Naive thymus-derived CD8-positive, alpha-beta T cell (primary cell): ENCODE data around the gene FRRS1. TPM values are rescaled to one million over a fixed set of nuclear protein-coding genes. Genes with fewer than 3 reads are reported as not detected.
A peak's percentile ranks its signal among the peaks of the same experiment; 100 is the strongest.
"Not testable (repeated sequence)": the region's sequence is repeated elsewhere in the genome, so short reads cannot be mapped to it uniquely, and the experiment has no call there.

Experiments used
- ATAC-seq, 2 donors: fragments of 150-1000 bp; cut with Tn5 transposase in 1 of 2; sonication (Bioruptor Pico), chemical (Tn5 transposase) in 1 of 2; 1 replicate in 1 of 2; 2 replicates in 1 of 2; pipeline ENCODE4 v1.10.0; 2021; ENCODE audit warnings: mild to moderate bottlenecking in 2 of 2, moderate library complexity in 2 of 2
- POLR2A ChIA-PET: fragments of 350-600 bp; sonication (Branson Sonifier 250); formaldehyde crosslinking; loops from one replicate; lab custom pipeline; 2021; ENCODE audit warnings: antibody characterized with exemption; lab: Charles Lee
- DNase-seq, 10 donors: peaks; one replicate each; pipeline versions ENCODE4 v3.0.0 to v3.0.0-alpha.2; 2020 to 2022
- H3K27ac Mint-ChIP-seq, 10 donors: one replicate each; pipeline ENCODE4 v1.8.0; 2020 to 2022; ENCODE audit warnings: mild to moderate bottlenecking in 10 of 10, mixed read lengths in 10 of 10, moderate library complexity in 4 of 10, inconsistent platforms in 1 of 10
- H3K27me3 Mint-ChIP-seq, 5 donors: one replicate each; pipeline ENCODE4 v1.8.0; 2021 to 2022; ENCODE audit warnings: mixed read lengths in 5 of 5
- H3K36me3 Mint-ChIP-seq, 3 donors: one replicate each; pipeline ENCODE4 v1.8.0; 2020 to 2022; ENCODE audit warnings: mixed read lengths in 3 of 3, mild to moderate bottlenecking in 2 of 3, inconsistent platforms in 1 of 3
- H3K4me1 Mint-ChIP-seq, 4 donors: one replicate each; pipeline ENCODE4 v1.8.0; 2021 to 2022; ENCODE audit warnings: mixed read lengths in 4 of 4
- H3K4me3 Mint-ChIP-seq, 10 donors: one replicate each; pipeline ENCODE4 v1.8.0; 2020 to 2022; ENCODE audit warnings: mild to moderate bottlenecking in 10 of 10, mixed read lengths in 10 of 10, moderate library complexity in 6 of 10, inconsistent platforms in 1 of 10
- H3K9me3 Mint-ChIP-seq, 9 donors: one replicate each; pipeline ENCODE4 v1.8.0; 2020 to 2022; ENCODE audit warnings: mixed read lengths in 9 of 9, mild to moderate bottlenecking in 3 of 9, inconsistent platforms in 1 of 9, moderate library complexity in 1 of 9
- polyA plus RNA-seq, 3 donors: library from polyadenylated mRNA; unstranded; fragments of 300-500 nt; fragmentation: Illumina TruSeq; gene quantifications; one replicate each; pipeline ENCODE4 v1.2.3, GENCODE V29; 2021
- total RNA-seq, 8 experiments: library from RNA in 2 of 8; stranded (reverse) in 2 of 8; gene quantifications; one replicate each; pipeline ENCODE4 v1.2.3 and lab custom pipeline; 2021 to 2026

Gene FRRS1, protein sequence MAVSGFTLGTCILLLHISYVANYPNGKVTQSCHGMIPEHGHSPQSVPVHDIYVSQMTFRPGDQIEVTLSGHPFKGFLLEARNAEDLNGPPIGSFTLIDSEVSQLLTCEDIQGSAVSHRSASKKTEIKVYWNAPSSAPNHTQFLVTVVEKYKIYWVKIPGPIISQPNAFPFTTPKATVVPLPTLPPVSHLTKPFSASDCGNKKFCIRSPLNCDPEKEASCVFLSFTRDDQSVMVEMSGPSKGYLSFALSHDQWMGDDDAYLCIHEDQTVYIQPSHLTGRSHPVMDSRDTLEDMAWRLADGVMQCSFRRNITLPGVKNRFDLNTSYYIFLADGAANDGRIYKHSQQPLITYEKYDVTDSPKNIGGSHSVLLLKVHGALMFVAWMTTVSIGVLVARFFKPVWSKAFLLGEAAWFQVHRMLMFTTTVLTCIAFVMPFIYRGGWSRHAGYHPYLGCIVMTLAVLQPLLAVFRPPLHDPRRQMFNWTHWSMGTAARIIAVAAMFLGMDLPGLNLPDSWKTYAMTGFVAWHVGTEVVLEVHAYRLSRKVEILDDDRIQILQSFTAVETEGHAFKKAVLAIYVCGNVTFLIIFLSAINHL
- total RNA-seq (under 1 TPM; 0.44 to 0.55 TPM), polyA plus RNA-seq (under 1 TPM in 1 of 3 donors, not detected in 2; 0.05 TPM), total RNA-seq (lab: John Stamatoyannopoulos, UW) (0.35 to 2.6 (median 1.3) reads per million in 6 experiments)

DNA sequence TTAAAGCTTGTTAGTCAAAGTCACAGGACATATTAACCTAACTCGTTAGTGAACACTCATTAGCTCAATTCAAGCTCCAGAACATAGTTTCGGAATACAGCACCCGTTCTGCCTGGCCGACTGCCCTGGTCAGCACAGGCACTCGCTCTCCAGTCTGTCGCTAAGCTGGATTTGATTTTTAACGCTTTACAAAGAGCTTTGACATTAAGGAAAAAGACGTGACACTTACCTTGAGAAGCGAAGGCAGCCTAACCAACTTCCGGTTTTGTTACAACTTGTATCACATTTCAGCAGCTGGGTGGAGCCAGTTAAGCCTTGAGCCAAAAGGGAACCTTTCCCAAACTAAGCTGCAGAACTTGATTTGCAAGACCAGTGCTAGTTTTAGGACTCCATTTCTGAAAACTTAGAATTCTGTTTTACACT is at the start of gene FRRS1:
TSS of gene FRRS1 (minus strand) at position 258 of the 423 bp plus-strand sequence. CDS start 17,867 bp downstream, outside the sequence.
- Mint-ChIP-seq H3K36me3 (no peaks in the 10 kb centered on the region), H3K27ac (peak within 1 kb of the TSS; percentile 80 to 97 (median 94)), H3K4me3 (peak within 1 kb of the TSS; percentile 90 to 99 (median 96)), H3K4me1 (peaks cover 0 to 13% (median 6%) of the 10 kb centered on the region in 4 donors), H3K9me3 (no peaks in the 10 kb centered on the region), H3K27me3 (peaks cover 0 to 8% (median 4%) of the 10 kb centered on the region in 5 donors)
- peak; percentile 78 to 89 for ATAC-seq
- POLR2A ChIA-PET: interaction anchor here (1.1 to 1.4 kb wide), 3 partner anchors 203 to 1129 kb away, joined by 3 to 6 read pairs (median 3); partner anchors contain the start of genes SLC30A7 and SLC35A3
- DNase-seq: peak in 9 of 10 donors; percentile 1 to 61 (median 22)

DNA sequence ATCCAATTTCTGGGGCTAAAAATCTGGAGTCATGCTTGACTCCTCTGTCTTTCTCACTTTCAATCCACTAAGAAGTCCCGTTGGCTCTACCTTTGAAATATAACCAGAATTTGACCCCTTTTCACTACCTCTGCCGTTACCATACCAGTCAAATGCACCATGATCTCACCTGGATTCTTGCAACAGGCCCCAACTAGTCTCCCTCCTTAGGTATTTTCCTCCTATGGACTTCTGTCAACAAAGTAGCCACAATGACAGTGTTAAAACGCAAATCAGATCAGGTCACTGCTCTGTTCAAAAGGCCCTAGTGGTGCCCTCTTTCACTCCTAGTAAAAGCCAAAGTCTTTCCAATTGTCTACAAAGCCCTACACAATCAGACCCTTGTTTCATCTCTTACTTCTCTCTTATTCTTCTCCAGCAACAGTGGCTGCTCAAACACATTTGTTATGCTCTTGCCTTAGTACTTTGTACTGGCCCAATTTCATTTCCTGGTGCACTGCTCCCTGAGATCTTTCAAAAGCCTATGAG is 48.0 kb upstream of the FRRS1 start:
- Mint-ChIP-seq H3K27ac (no peak overlapping the region), H3K27me3 (peaks cover 3 to 15% (median 5%) of the 10 kb centered on the region in 5 donors), H3K4me1 (no peaks in the 10 kb centered on the region), H3K4me3 (no peak overlapping the region), H3K9me3 (no peaks in the 10 kb centered on the region), H3K36me3 (no peaks in the 10 kb centered on the region)
- DNase-seq: no peak
- no peak for ATAC-seq
- POLR2A ChIA-PET: no interaction called here

DNA sequence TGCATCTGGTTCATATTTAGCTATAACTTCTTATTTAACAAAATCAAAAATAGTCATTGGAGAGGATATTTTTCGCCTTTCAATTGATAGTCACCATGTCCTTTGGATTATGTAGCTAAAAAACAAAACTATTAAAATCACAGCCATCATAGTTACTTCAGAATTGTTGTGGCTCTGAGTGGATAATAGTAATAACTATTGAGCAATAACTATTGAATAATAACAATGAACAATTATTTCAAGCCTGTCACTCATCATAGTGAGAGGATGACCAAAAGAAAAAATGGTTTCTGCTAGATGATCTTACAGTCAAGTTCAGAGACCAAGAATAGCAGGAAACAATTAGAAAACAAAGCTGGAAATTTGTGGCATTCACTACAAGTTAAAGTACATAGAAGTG is 45.3 kb upstream of the FRRS1 start:
- Mint-ChIP-seq H3K36me3 (no peaks in the 10 kb centered on the region), H3K27ac (no peak overlapping the region), H3K27me3 (peaks cover 4 to 18% (median 10%) of the 10 kb centered on the region in 5 donors), H3K4me1 (peaks cover 0 to 6% (median 6%) of the 10 kb centered on the region in 4 donors), H3K9me3 (no peaks in the 10 kb centered on the region), H3K4me3 (no peak overlapping the region)
- DNase-seq: no peak
- POLR2A ChIA-PET: no interaction called here
- no peak for ATAC-seq

DNA sequence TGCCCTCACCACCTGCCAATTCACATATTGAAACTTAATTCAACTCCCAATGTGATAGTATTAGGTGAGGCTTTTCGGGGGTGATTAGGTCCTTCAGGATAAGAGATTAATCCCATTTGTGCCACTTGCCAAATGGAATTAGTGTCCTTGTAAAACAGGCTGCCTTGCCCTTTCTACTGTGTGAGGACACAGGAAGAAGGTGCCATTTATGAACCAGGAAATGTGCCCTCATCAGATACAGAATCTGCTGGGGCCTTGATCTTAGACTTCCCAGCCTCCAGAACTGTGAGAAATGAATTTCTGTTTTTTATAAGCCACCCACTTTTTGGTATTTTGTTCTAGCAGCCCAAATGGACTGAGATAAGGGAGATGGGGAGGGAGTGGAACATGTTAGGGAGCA is 44.6 kb upstream of the FRRS1 start:
- POLR2A ChIA-PET: no interaction called here
- Mint-ChIP-seq H3K4me1 (peaks cover 0 to 6% (median 6%) of the 10 kb centered on the region in 4 donors), H3K36me3 (no peaks in the 10 kb centered on the region), H3K27ac (peak overlapping the region in 1 of 10 donors; percentile 52), H3K27me3 (peaks cover 4 to 15% (median 10%) of the 10 kb centered on the region in 5 donors), H3K9me3 (no peaks in the 10 kb centered on the region), H3K4me3 (no peak overlapping the region)
- ATAC-seq (no peak), DNase-seq (no peak)

DNA sequence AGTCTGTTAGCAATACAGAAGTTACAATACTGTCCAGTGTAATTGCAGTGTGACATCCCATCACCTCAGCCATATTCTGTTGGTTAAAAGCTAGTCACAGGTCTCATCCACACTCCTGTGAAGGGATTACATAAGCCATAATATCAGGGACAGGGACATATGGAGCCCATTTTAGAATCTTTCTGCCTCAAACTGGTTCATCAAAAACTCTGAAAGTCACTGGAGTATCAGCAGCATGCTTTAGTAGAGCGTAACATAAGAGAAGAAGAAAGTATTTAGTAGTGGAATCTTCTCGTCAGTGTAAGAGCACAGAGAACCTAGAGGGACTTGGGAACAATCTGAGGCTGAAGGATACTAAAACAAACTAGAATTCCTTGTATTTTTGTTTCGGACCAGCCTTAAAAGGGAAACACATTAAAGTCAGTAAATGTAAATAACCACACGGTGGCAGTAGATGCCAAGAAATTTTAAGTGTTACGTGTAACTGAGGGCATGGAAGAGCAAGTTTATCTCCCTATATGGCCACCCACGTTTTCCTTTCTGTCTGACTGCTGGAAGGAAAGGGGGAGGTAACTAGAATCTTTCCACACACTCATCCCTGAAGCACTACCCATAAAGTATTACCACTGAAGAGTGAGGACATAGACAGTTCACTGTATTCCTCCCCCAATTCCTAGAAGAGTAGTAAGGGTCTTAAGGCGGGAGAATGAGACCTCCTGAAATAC is 42.1 kb upstream of the FRRS1 start:
- H3K36me3 Mint-ChIP-seq: no peaks in the 10 kb centered on the region
- H3K27me3 Mint-ChIP-seq: peaks cover 4 to 13% (median 7%) of the 10 kb centered on the region in 5 donors
- no peaks in the 10 kb centered on the region for H3K9me3 Mint-ChIP-seq
- peaks cover 0 to 6% (median 6%) of the 10 kb centered on the region in 4 donors for H3K4me1 Mint-ChIP-seq
- no peak overlapping the region for H3K4me3 Mint-ChIP-seq
- DNase-seq (peak in 7 of 10 donors; percentile 10 to 66 (median 59)), ATAC-seq (peak; percentile 70 to 84)
- no peak overlapping the region for H3K27ac Mint-ChIP-seq
- POLR2A ChIA-PET: no interaction called here

DNA sequence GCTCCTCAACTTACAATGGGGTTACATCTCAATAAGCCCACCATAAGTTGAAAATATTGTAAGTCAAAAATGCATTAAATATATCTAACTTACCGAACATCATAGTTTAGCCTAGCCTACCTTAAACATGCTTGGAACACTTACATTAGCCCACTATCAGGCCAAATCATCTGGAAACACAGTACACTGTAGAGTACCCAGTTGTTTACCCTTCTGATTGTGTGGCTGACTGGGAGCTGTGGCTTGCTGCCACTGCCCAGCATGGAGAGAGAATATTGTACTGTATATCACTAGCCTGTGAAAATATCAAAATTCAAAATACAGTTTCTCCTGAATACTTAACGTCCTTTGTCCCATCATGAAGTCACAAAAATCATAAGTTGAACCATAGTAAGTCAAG is 40.4 kb upstream of the FRRS1 start:
- DNase-seq (no peak), ATAC-seq (no peak)
- no peaks in the 10 kb centered on the region for H3K36me3 Mint-ChIP-seq
- no peaks in the 10 kb centered on the region for H3K9me3 Mint-ChIP-seq
- POLR2A ChIA-PET: interaction anchor here (0.6 to 0.7 kb wide), 2 partner anchors 17 to 441 kb away, joined by 3 read pairs; no protein-coding TSS in a partner anchor
- no peak overlapping the region for H3K4me3 Mint-ChIP-seq
- peaks cover 0 to 10% (median 3%) of the 10 kb centered on the region in 5 donors for H3K27me3 Mint-ChIP-seq
- H3K27ac Mint-ChIP-seq: peak overlapping the region in 1 of 10 donors; percentile 51
- peaks cover 0 to 6% (median 6%) of the 10 kb centered on the region in 4 donors for H3K4me1 Mint-ChIP-seq

DNA sequence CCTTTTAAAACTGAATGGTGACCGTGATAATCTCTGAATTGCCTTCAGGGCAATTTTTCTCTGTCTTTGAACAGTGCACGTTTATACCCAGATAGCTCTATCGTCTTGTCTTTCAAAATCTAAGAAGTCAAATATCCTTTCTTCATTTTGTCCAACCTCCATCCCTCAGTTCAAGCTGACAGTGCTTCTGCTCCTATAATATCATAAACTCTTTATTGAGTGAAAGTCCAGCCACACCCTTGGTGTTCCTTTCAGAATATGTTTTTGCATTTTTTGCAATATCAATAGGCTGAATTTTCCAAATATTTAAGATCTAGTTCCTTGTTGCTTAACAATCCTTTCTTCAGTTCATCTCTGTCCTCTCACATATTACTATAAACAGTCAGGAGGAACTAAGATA is 35.1 kb upstream of the FRRS1 start:
- ATAC-seq (no peak), DNase-seq (no peak)
- Mint-ChIP-seq H3K4me3 (no peak overlapping the region), H3K4me1 (no peaks in the 10 kb centered on the region), H3K9me3 (no peaks in the 10 kb centered on the region), H3K36me3 (no peaks in the 10 kb centered on the region), H3K27ac (no peak overlapping the region), H3K27me3 (peaks cover 0 to 18% (median 6%) of the 10 kb centered on the region in 5 donors)
- POLR2A ChIA-PET: no interaction called here

DNA sequence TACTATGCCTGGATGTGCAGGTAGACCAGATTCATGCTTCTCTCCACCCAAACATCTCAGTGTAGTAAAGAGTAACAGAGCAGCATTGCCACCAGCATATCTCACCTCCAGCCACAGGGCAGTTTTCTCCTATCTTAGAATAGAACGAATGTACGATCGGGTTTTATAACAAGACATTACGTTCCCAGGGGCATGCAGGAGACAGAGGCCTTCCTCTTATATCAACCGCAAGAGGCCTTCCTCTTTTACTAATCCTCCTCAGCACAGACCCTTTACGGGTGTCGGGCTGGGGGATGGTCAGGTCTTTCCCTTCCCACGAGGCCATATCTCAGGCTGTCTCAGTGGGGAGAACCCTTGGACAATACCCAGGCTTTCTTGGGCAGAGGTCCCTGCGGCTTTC is 27.4 kb upstream of the FRRS1 start:
- DNase-seq, H3K36me3 Mint-ChIP-seq, H3K9me3 Mint-ChIP-seq, H3K4me1 Mint-ChIP-seq, ATAC-seq, H3K27ac Mint-ChIP-seq, H3K4me3 Mint-ChIP-seq, POLR2A ChIA-PET: not testable (repeated sequence)
- H3K27me3 Mint-ChIP-seq: peaks cover 8 to 43% (median 18%) of the 10 kb centered on the region in 5 donors

DNA sequence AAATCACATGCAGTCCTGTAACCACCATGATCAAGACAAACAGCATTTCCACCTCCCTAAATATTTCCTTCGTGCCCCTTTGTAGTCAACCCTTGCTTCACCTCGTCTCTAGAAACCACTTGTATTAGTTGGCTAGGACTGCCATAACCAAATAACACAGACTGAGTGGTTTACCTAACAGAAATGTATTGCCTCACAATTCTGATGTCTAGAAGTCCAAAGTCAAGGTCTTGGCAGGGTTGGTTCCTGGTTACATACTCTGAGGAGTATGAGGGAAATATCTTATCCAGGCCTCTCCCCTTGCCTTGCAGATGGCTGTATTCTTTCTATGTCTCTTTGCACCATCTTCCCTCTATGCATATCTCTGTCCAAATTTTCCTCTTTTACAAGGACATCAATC is 23.3 kb upstream of the FRRS1 start:
- Mint-ChIP-seq H3K9me3 (no peaks in the 10 kb centered on the region), H3K4me3 (no peak overlapping the region), H3K27me3 (peaks cover 11 to 60% (median 22%) of the 10 kb centered on the region in 5 donors), H3K36me3 (peaks cover 0 to 2% (median 0%) of the 10 kb centered on the region in 3 donors), H3K4me1 (peaks cover 0 to 26% (median 8%) of the 10 kb centered on the region in 4 donors), H3K27ac (no peak overlapping the region)
- ATAC-seq: no peak
- POLR2A ChIA-PET: interaction anchor here (0.6 kb wide), 1 partner anchor 17 kb away, joined by 3 read pairs; no protein-coding TSS in a partner anchor
- DNase-seq: no peak

DNA sequence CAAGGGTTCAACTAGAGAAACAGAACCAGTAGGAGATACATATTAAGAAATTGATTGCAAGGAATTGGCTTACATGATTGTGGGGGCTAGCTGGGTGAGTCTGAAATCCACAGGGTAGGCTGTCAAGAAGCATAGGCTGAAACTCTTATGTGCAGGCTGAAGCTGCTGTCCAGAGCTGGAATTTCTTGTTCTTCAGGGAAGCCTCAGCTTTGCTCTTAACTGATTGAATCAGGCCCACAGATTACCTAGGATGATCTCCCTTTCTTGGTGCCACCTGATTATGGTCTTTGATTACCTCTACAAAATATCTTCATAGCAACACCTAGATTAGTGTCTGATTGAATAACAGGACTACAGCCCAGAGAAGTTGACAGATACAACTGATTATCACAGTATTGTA is 22.5 kb upstream of the FRRS1 start:
- Mint-ChIP-seq H3K27ac (no peak overlapping the region), H3K9me3 (no peaks in the 10 kb centered on the region), H3K36me3 (peaks cover 0 to 2% (median 0%) of the 10 kb centered on the region in 3 donors), H3K4me1 (peaks cover 4 to 30% (median 12%) of the 10 kb centered on the region in 4 donors), H3K4me3 (no peak overlapping the region), H3K27me3 (peaks cover 13 to 59% (median 22%) of the 10 kb centered on the region in 5 donors)
- DNase-seq (no peak), ATAC-seq (no peak)
- POLR2A ChIA-PET: no interaction called here

DNA sequence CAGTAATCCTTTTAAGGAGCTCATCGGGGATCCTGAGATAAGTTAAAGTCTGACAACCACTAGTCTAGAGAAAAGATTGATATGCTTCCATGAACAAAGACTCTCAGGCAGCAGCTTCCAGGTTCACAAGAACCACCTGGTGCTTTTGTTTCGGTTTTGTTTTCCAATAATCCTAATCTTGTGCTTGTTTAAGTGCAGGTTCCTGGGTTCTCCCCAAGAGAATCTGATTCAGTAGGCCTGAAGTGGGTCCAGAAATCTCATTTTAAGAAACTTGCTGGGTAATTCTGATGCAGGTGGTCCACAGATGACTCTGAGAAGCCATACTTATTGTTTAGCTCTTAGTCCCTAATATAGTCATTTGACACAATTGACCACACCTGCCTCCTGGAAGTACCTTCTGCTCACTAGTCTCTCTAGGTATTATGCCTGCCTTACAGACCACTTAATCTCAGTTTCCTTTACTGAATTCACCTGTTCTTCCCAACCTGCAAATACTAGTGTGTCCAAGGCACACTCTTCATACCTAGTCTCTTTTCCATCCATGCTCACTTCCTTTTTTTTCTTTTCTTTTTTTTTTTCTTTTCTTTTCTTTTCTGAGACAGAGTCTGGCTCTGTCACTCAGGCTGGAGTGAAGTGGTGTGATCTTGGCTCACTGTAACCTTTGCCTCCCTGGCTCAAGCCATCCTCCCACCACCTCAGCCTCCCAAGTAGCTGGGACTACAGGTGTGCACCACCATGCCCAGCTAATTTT is 20.5 kb upstream of the FRRS1 start:
- Mint-ChIP-seq H3K4me1 (peaks cover 4 to 25% (median 11%) of the 10 kb centered on the region in 4 donors), H3K27ac (no peak overlapping the region), H3K27me3 (peaks cover 10 to 52% (median 23%) of the 10 kb centered on the region in 5 donors), H3K4me3 (no peak overlapping the region), H3K9me3 (no peaks in the 10 kb centered on the region), H3K36me3 (no peaks in the 10 kb centered on the region)
- POLR2A ChIA-PET: no interaction called here
- DNase-seq: no peak
- ATAC-seq: no peak
